Posterior vena cava (tissue), 2 donors: Measurements from ENCODE around the gene HMGN5. TPM values are rescaled to one million over a fixed set of nuclear protein-coding genes. Genes with fewer than 3 reads are reported as not detected.

Experiments
- DNase-seq: peaks from one replicate; pipeline ENCODE4 v3.0.0-alpha.2; 2020; ENCODE audit warnings: low spot score
- intact Hi-C, 2 donors: fragments of 100-400 bp; cut with DNase I; formaldehyde crosslinking; loops; one replicate each; pipeline versions ENCODE4 v1.14.1 to v1.14.2; 2022 to 2023
- long read RNA-seq, 2 donors: library from polyadenylated mRNA; unstranded; transcript quantifications; one replicate each; pipeline ENCODE4 v2.0.0, GENCODE V29; 2020 to 2021
- total RNA-seq, 2 donors: library from RNA; stranded (reverse); fragmentation: NEBNext Ultra II Directional; extraction: Animal tissue kit (Norgen Biotek cat#: 25700); gene quantifications; one replicate each; pipeline ENCODE4 v1.2.1, GENCODE V29; 2021
- donor health status: DM: yes; HTN: yes; CAD: no.
- donor health status: DM: yes; HTN: yes; CAD: no.

The HMGN5 gene
- 1 to 10 TPM; 7.9 to 8.4 TPM for total RNA-seq
- long read RNA-seq, donor 1, partial matches to known transcripts, result 0 of 5 reads
- long read RNA-seq, donor 1, other reads (novel, unspliced or antisense), result 5 of 5 reads
- long read RNA-seq, donor 2, partial matches to known transcripts, result 0 of 15 reads
- long read RNA-seq, donor 2, other reads (novel, unspliced or antisense), result 12 of 15 reads

GRCh38 chrX:81201671-81202455 is at the start of gene HMGN5, which contains the start of gene SH3BGRL:
HMGN5 (minus strand) TSS chrX:81201913; CDS start chrX:81121549, 80,364 bp downstream.
SH3BGRL (plus strand) TSS chrX:81202102; CDS start chrX:81202201, 99 bp downstream.
- intact Hi-C loops, result loop anchor here in 1 of 2 donors (10.0 kb wide), 1 partner anchor 173 kb away; no protein-coding TSS in a partner anchor
- peak; percentile 90 for DNase-seq

- DNase-seq, result no peak
- intact Hi-C loops, result no loop called here
Observed at GRCh38 chrX:81241753-81242152, 40.0 kb upstream of the HMGN5 start.

GRCh38 chrX:81240701-81241331 is 39.1 kb upstream of the HMGN5 start:
- no peak for DNase-seq

GRCh38 chrX:81238166-81238565 is 36.5 kb upstream of the HMGN5 start:
- DNase-seq, result no peak
- intact Hi-C loops, result no loop called here

More at GRCh38 chrX:81240701-81241331, 39.1 kb upstream of the HMGN5 start:
- intact Hi-C loops, result no loop called here

- intact Hi-C loops, result no loop called here
- no peak for DNase-seq
Observed at GRCh38 chrX:81237516-81237915, 35.8 kb upstream of the HMGN5 start.

- no peak for DNase-seq
- intact Hi-C loops, result no loop called here
Observed at GRCh38 chrX:81232218-81232617, 30.5 kb upstream of the HMGN5 start.

GRCh38 chrX:81231476-81231875 is 29.8 kb upstream of the HMGN5 start:
- DNase-seq, result no peak
- intact Hi-C loops, result no loop called here

GRCh38 chrX:81229901-81230300 is 28.2 kb upstream of the HMGN5 start:
- intact Hi-C loops, result no loop called here
- no peak for DNase-seq

- no peak for DNase-seq
- intact Hi-C loops, result no loop called here
Observed at GRCh38 chrX:81229229-81229628, 27.5 kb upstream of the HMGN5 start.

- DNase-seq, result no peak
Observed at GRCh38 chrX:81215685-81216084, 14.0 kb upstream of the HMGN5 start.

GRCh38 chrX:81208916-81209315 is 7.2 kb upstream of the HMGN5 start:
- DNase-seq, result no peak
- intact Hi-C loops, result loop anchor here in 1 of 2 donors (10.0 kb wide), 1 partner anchor 166 kb away; no protein-coding TSS in a partner anchor

More at GRCh38 chrX:81215685-81216084, 14.0 kb upstream of the HMGN5 start:
- intact Hi-C loops, result no loop called here

- intact Hi-C loops, result loop anchor here in 1 of 2 donors (10.0 kb wide), 1 partner anchor 168 kb away; no protein-coding TSS in a partner anchor
- no peak for DNase-seq
Observed at GRCh38 chrX:81206476-81206875, 4.8 kb upstream of the HMGN5 start.

- intact Hi-C loops, result loop anchor here in 1 of 2 donors (10.0 kb wide), 1 partner anchor 169 kb away; no protein-coding TSS in a partner anchor
- no peak for DNase-seq
Observed at GRCh38 chrX:81205551-81205950, 3.8 kb upstream of the HMGN5 start.

- intact Hi-C loops, result loop anchor here in 1 of 2 donors (10.0 kb wide), 1 partner anchor 172 kb away; no protein-coding TSS in a partner anchor
- DNase-seq, result no peak
Observed at GRCh38 chrX:81202943-81203342, 1.2 kb upstream of the HMGN5 start.

GRCh38 chrX:81202456-81202819 is 725 bp upstream of the HMGN5 start:
- DNase-seq, result no peak
- intact Hi-C loops, result loop anchor here in 1 of 2 donors (10.0 kb wide), 1 partner anchor 172 kb away; no protein-coding TSS in a partner anchor

- intact Hi-C loops, result loop anchor here in 1 of 2 donors (10.0 kb wide), 1 partner anchor 174 kb away; no protein-coding TSS in a partner anchor
- DNase-seq, result no peak
Observed at GRCh38 chrX:81201071-81201470, 642 bp downstream of the HMGN5 start.

GRCh38 chrX:81195712-81196111 is 6.0 kb downstream of the HMGN5 start:
- intact Hi-C loops, result no loop called here
- DNase-seq, result no peak

GRCh38 chrX:81195259-81195658 is 6.5 kb downstream of the HMGN5 start:
- DNase-seq, result no peak
- intact Hi-C loops, result no loop called here

- intact Hi-C loops, result no loop called here
- no peak for DNase-seq
Observed at GRCh38 chrX:81174286-81174685, 27.4 kb downstream of the HMGN5 start.

- intact Hi-C loops, result no loop called here
- no peak for DNase-seq
Observed at GRCh38 chrX:81168391-81168790, 33.3 kb downstream of the HMGN5 start.
